ENCODE results near the gene C4orf36. TPM values are rescaled to one million over a fixed set of nuclear protein-coding genes. Genes with fewer than 3 reads are reported as not detected.

C4orf36 gene, protein sequence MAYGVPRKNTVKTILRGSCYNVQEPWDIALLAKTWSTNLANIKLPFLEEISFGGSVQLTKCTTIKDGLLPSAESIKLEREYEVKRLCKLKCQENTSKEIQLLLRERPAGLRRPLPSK
- total RNA-seq = not detected

DNA sequence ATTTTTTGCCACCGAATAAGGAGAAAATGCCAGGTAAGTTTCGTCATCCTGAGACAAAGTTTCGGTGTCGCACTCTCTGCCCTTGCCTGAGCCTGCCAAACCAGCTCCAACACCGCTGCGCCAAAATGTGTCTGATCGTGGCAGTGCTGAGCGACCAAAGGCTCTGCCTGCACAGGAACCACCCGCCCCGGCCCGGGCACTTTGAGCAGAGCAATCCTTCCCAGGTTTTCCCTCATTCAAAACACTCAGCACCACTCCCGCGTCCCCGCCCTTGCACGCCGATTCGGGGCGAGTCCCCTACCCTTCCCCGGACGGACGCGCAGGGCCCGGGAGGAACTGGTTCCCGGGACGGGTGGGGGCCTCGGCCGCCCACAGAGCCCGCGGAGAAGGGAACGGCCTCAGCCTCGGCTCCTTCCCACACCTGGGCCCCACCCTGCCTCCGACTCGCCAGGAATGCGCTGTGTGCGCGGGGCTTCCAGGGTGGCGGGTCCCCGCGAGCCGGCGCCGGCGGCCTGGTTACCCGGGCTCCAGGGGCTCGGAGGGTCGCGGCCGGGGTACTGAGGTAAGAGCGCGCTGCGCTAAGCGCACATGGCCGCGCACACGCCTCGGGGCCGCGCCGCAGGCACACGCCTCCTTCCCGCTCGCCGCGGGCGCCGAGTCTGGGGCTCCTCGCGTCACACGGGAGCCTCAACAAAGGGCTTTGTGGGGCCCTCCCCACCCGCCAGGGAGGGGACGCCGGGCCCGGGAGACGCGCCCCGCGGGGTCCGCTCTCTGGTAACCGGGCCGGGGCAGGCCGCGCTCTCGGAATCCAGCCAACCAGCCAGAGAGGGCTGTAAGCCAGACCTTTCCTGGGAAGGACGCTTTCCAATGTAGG, at the start of gene C4orf36:
Gene C4orf36 (minus strand): TSS at position 661 of the 874 bp plus-strand sequence. CDS start 902 bp downstream, outside the sequence.
- no peak for TF ChIP-seq CTCF (IDR thresholded peaks at IDR 0.05)
- DNase-seq (ENCODE audit: low spot score) = no peak
- no peaks in the 10 kb centered on the region for H3K27me3 ChIP-seq (replicated peaks; ENCODE audit: insufficient read depth)
- ATAC-seq (ENCODE audit: insufficient number of reproducible peaks, low FRiP score, low read depth) = no peak
- peaks cover 0 to 6% of the 10 kb centered on the region in 2 donors for H3K4me1 ChIP-seq (ENCODE audit: control insufficient read depth in 1 of 2, low read depth in 2 of 2)
- peak within 1 kb of the TSS; percentile 9 to 10 for H3K27ac ChIP-seq
- no peaks in the 10 kb centered on the region for H3K9me3 ChIP-seq
- H3K4me3 ChIP-seq = peak within 1 kb of the TSS; percentile 93
- H3K36me3 ChIP-seq = no peaks in the 10 kb centered on the region

GRCh38 chr4:86940920-86941460, 48.8 kb upstream of the C4orf36 start:
- no peaks in the 10 kb centered on the region for H3K27me3 ChIP-seq (replicated peaks; ENCODE audit: insufficient read depth)
- peaks cover 29 to 61% of the 10 kb centered on the region in 2 donors for H3K4me1 ChIP-seq (ENCODE audit: control insufficient read depth in 1 of 2, low read depth in 2 of 2)
- TF ChIP-seq CTCF (IDR thresholded peaks at IDR 0.05) = no peak
- no peaks in the 10 kb centered on the region for H3K36me3 ChIP-seq
- H3K27ac ChIP-seq = peak overlapping the region in 1 of 2 donors; percentile 59
- H3K4me3 ChIP-seq = no peak overlapping the region
- no peaks in the 10 kb centered on the region for H3K9me3 ChIP-seq
- no peak for DNase-seq (ENCODE audit: low spot score)
- ATAC-seq (ENCODE audit: insufficient number of reproducible peaks, low FRiP score, low read depth) = no peak

- ATAC-seq (ENCODE audit: insufficient number of reproducible peaks, low FRiP score, low read depth) = no peak
- Histone ChIP-seq H3K27ac (peak overlapping the region; percentile 35 to 59), H3K4me1 (ENCODE audit: control insufficient read depth in 1 of 2, low read depth in 2 of 2) (peaks cover 27 to 60% of the 10 kb centered on the region in 2 donors), H3K9me3 (no peaks in the 10 kb centered on the region), H3K4me3 (peak overlapping the region; percentile 16), H3K27me3 (replicated peaks; ENCODE audit: insufficient read depth) (no peaks in the 10 kb centered on the region), H3K36me3 (no peaks in the 10 kb centered on the region)
- no peak for DNase-seq (ENCODE audit: low spot score)
- TF ChIP-seq CTCF (IDR thresholded peaks at IDR 0.05) = no peak
These were observed 47.7 kb upstream of the C4orf36 start for GRCh38 chr4:86939729-86940575.

- no peaks in the 10 kb centered on the region for H3K9me3 ChIP-seq
- H3K27me3 ChIP-seq (replicated peaks; ENCODE audit: insufficient read depth) = no peaks in the 10 kb centered on the region
- TF ChIP-seq CTCF (IDR thresholded peaks at IDR 0.05) = no peak
- no peaks in the 10 kb centered on the region for H3K36me3 ChIP-seq
- peak overlapping the region; percentile 35 to 59 for H3K27ac ChIP-seq
- peak overlapping the region; percentile 8 for H3K4me3 ChIP-seq
- DNase-seq (ENCODE audit: low spot score) (no peak), ATAC-seq (ENCODE audit: insufficient number of reproducible peaks, low FRiP score, low read depth) (no peak)
- H3K4me1 ChIP-seq (ENCODE audit: control insufficient read depth in 1 of 2, low read depth in 2 of 2) = peaks cover 24 to 57% of the 10 kb centered on the region in 2 donors
These were observed 46.7 kb upstream of the C4orf36 start for GRCh38 chr4:86938771-86939520.
